Type B pancreatic cell (in vitro differentiated cells): Measurements from ENCODE around the gene NES. TPM values are rescaled to one million over a fixed set of nuclear protein-coding genes. Genes with fewer than 3 reads are reported as not detected.

ENCODE experiments used
- DNase-seq: peaks from one replicate; pipeline ENCODE4 v3.0.0; 2021; ENCODE audit warnings: mixed read lengths; ENCODE audit not compliant: unreplicated experiment; ENCODE audit errors: extremely low spot score
- H3K27ac Mint-ChIP-seq: 2 replicates; pipeline ENCODE4 v1.8.0; 2021; ENCODE audit warnings: mild to moderate bottlenecking, mixed read lengths
- H3K27me3 Mint-ChIP-seq: 2 replicates; pipeline ENCODE4 v1.8.0; 2021; ENCODE audit warnings: mixed read lengths
- H3K36me3 Mint-ChIP-seq: 2 replicates; pipeline ENCODE4 v1.8.0; 2021; ENCODE audit warnings: mixed read lengths
- H3K4me1 Mint-ChIP-seq: one replicate; pipeline ENCODE4 v1.8.0; 2021; ENCODE audit warnings: mixed read lengths; ENCODE audit not compliant: unreplicated experiment
- H3K4me3 Mint-ChIP-seq: 2 replicates; pipeline ENCODE4 v1.8.0; 2021; ENCODE audit warnings: mild to moderate bottlenecking, mixed read lengths
- H3K9me3 Mint-ChIP-seq: 2 replicates; pipeline ENCODE4 v1.8.0; 2021; ENCODE audit warnings: mixed read lengths
- CTCF ChIP-seq: fragments of 200-600 bp; sonication (generic); conservative IDR thresholded peaks from 2 replicates; pipeline ENCODE4 v1.5.0; 2021; ENCODE audit warnings: antibody characterized with exemption, mild to moderate bottlenecking
- total RNA-seq: library from RNA; stranded (reverse); gene quantifications from 2 replicates; pipeline ENCODE4 v1.2.1, GENCODE V29; 2021; ENCODE audit warnings: low replicate concordance

Gene NES
- total RNA-seq, 1 donor from 2014 or later: 125 TPM

GRCh38 chr1:156669794-156670193 lies 7.4 kb downstream of the NES start:
- TF ChIP-seq CTCF: no peak
- no peaks in the 10 kb centered on the region for H3K9me3 Mint-ChIP-seq
- no peak overlapping the region for H3K4me3 Mint-ChIP-seq
- H3K4me1 Mint-ChIP-seq: peaks cover 65% of the 10 kb centered on the region
- H3K36me3 Mint-ChIP-seq: peaks cover 15% of the 10 kb centered on the region
- no peak overlapping the region for H3K27ac Mint-ChIP-seq
- DNase-seq: no peak
- H3K27me3 Mint-ChIP-seq: peaks cover 26% of the 10 kb centered on the region

- H3K9me3 Mint-ChIP-seq: no peaks in the 10 kb centered on the region
- H3K27ac Mint-ChIP-seq: peak overlapping the region; percentile 53
- H3K27me3 Mint-ChIP-seq: peaks cover 23% of the 10 kb centered on the region
- no peak for DNase-seq
- H3K4me3 Mint-ChIP-seq: peak overlapping the region; percentile 22
- peaks cover 15% of the 10 kb centered on the region for H3K36me3 Mint-ChIP-seq
- TF ChIP-seq CTCF: no peak
- H3K4me1 Mint-ChIP-seq: peaks cover 67% of the 10 kb centered on the region
Measured at GRCh38 chr1:156668801-156669637, 8.2 kb downstream of the NES start.

- H3K27me3 Mint-ChIP-seq: peaks cover 17% of the 10 kb centered on the region
- peaks cover 65% of the 10 kb centered on the region for H3K4me1 Mint-ChIP-seq
- DNase-seq: no peak
- no peaks in the 10 kb centered on the region for H3K9me3 Mint-ChIP-seq
- H3K27ac Mint-ChIP-seq: peak overlapping the region; percentile 64
- TF ChIP-seq CTCF: no peak
- H3K36me3 Mint-ChIP-seq: peaks cover 8% of the 10 kb centered on the region
- H3K4me3 Mint-ChIP-seq: peak overlapping the region; percentile 39
Measured at GRCh38 chr1:156667968-156668709, 9.1 kb downstream of the NES start.

DNA sequence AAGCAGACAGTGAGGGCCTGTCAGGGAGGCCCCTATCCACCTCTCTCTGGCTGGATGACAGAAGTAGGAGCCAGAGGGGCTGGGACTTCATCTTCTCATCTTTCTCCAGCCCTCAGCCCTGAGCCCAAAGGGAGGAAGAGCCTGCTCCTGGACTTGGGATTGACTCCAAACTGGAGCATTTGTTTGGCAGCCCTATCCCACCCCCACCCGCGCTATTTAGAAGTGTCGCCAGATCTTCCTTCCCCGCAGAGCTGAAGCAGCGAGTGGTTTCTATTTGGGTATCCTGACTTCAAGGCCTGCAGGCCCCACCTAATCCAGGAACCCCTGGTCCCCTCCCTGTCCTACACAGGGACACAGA lies 9.6 kb downstream of the NES start:
- H3K36me3 Mint-ChIP-seq: peaks cover 5% of the 10 kb centered on the region
- H3K4me3 Mint-ChIP-seq: no peak overlapping the region
- no peak for TF ChIP-seq CTCF
- H3K9me3 Mint-ChIP-seq: no peaks in the 10 kb centered on the region
- peaks cover 68% of the 10 kb centered on the region for H3K4me1 Mint-ChIP-seq
- DNase-seq: no peak
- peaks cover 16% of the 10 kb centered on the region for H3K27me3 Mint-ChIP-seq
- H3K27ac Mint-ChIP-seq: peak overlapping the region; percentile 64

- H3K4me3 Mint-ChIP-seq: peak overlapping the region; percentile 15
- H3K36me3 Mint-ChIP-seq: no peaks in the 10 kb centered on the region
- TF ChIP-seq CTCF: no peak
- H3K9me3 Mint-ChIP-seq: no peaks in the 10 kb centered on the region
- DNase-seq: no peak
- peaks cover 10% of the 10 kb centered on the region for H3K27me3 Mint-ChIP-seq
- peak overlapping the region; percentile 64 for H3K27ac Mint-ChIP-seq
- peaks cover 72% of the 10 kb centered on the region for H3K4me1 Mint-ChIP-seq
Measured at GRCh38 chr1:156666862-156667609, 10.2 kb downstream of the NES start.
